Measurements from ENCODE around the gene ZFHX3. TPM values are rescaled to one million over a fixed set of nuclear protein-coding genes. Genes with fewer than 3 reads are reported as not detected.

The ZFHX3 gene
- total and polyA plus RNA-seq, 9 donors: 3.4 to 17.6 (median 11.9) TPM

DNA sequence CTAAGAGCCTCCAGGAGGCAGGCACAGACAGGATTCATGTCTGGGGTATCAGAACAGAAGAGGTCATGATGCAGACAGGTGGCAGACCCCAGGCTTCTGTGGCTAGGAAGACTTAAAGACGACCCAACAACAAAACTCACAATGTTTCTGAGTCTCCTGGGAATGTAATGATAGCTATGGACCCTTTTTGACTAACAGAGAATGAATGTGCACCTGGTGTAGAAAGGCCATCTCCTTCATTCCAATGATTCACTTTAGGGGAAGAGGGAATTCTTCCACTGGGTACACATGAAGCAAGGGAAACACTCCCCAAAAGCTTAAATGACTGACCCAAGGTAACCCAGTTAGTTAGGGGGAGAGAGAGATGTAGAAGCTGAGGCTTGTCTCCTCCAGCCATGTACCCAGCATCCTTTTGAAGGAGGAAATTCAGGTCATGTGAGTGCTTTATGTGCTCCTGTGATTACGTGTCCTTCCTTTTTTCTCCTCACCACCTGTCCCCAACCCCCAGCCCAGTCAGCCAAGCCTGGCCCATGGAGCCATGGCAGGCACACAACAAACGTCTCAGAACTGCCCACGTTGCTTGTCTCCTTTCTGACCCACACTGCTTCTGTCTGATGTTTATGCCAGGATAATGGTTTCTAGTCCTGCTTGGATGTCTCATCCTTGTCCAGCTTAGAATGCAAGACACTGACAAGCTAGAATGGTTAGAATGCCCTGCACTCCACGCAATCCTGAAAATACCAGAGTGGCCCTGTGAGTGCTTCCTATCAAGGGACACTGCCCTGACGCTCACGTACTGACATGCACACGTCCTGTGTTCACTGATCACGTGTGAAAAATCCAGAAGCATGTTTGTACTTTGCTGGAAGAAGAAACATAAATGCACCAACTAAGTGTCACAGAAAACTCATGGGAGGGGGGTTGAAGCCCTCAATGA is 156.4 kb downstream of the ZFHX3 start:
- no peak for DNase-seq
- Histone ChIP-seq H3K27ac (no peak overlapping the region), H3K36me3 (no peaks in the 10 kb centered on the region), H3K4me3 (no peak overlapping the region), H3K27me3 (no peaks in the 10 kb centered on the region), H3K9me3 (no peaks in the 10 kb centered on the region), H3K4me1 (ENCODE audit: insufficient read depth) (peaks cover 4% of the 10 kb centered on the region)
- TF ChIP-seq, protein P1, sequence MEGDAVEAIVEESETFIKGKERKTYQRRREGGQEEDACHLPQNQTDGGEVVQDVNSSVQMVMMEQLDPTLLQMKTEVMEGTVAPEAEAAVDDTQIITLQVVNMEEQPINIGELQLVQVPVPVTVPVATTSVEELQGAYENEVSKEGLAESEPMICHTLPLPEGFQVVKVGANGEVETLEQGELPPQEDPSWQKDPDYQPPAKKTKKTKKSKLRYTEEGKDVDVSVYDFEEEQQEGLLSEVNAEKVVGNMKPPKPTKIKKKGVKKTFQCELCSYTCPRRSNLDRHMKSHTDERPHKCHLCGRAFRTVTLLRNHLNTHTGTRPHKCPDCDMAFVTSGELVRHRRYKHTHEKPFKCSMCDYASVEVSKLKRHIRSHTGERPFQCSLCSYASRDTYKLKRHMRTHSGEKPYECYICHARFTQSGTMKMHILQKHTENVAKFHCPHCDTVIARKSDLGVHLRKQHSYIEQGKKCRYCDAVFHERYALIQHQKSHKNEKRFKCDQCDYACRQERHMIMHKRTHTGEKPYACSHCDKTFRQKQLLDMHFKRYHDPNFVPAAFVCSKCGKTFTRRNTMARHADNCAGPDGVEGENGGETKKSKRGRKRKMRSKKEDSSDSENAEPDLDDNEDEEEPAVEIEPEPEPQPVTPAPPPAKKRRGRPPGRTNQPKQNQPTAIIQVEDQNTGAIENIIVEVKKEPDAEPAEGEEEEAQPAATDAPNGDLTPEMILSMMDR (IDR thresholded peaks at IDR 0.05): no peak
- no peak for TF ChIP-seq POLR2A (IDR thresholded peaks at IDR 0.05)
- no peak for TF ChIP-seq EP300 (IDR thresholded peaks at IDR 0.05)
- WGBS, 3 donors: 79 to 84% (median 83%) methylated on average over 9 of the region's 9 CpGs
- intact Hi-C loops (cut with DNase I): no loop called here

DNA sequence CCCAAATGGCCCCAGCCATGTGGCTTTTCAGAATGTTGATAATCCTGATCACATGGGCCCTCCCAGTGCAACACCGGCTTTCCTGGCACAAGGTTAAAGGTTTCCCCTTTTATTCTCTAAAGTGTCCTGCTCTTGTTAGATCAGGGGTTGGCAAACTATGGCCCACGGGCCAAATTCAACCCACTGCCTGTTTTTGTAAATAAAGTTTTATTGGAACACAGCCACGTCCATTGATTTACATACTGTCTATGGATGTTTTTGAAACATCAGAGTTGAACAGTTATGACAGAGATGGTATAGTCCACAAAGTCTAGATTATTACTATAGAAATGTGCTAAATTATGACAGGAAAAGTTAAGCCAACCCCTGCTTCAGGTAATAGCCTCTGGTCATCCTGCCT is 157.3 kb downstream of the ZFHX3 start:
- H3K27ac ChIP-seq: no peak overlapping the region
- intact Hi-C loops (cut with DNase I): no loop called here
- 92 to 97% (median 95%) methylated on average over 3 of the region's 3 CpGs for WGBS, 3 donors
- no peak for TF ChIP-seq EP300 (IDR thresholded peaks at IDR 0.05)
- TF ChIP-seq POLR2A (IDR thresholded peaks at IDR 0.05): no peak
- TF ChIP-seq, protein P1 (IDR thresholded peaks at IDR 0.05): no peak
- DNase-seq: no peak
- no peaks in the 10 kb centered on the region for H3K27me3 ChIP-seq
- H3K4me3 ChIP-seq: no peak overlapping the region
- no peaks in the 10 kb centered on the region for H3K36me3 ChIP-seq
- peaks cover 4% of the 10 kb centered on the region for H3K4me1 ChIP-seq (ENCODE audit: insufficient read depth)
- H3K9me3 ChIP-seq: no peaks in the 10 kb centered on the region

GRCh38 chr16:72889616-72890582 is 158.0 kb downstream of the ZFHX3 start:
- H3K4me3 ChIP-seq: no peak overlapping the region
- TF ChIP-seq POLR2A (IDR thresholded peaks at IDR 0.05) (no peak), EP300 (IDR thresholded peaks at IDR 0.05) (no peak)
- TF ChIP-seq, protein P1 (IDR thresholded peaks at IDR 0.05): no peak
- H3K36me3 ChIP-seq: no peaks in the 10 kb centered on the region
- H3K27me3 ChIP-seq: no peaks in the 10 kb centered on the region
- H3K27ac ChIP-seq: no peak overlapping the region
- intact Hi-C loops (cut with DNase I): no loop called here
- no peak for DNase-seq
- no peaks in the 10 kb centered on the region for H3K9me3 ChIP-seq
- H3K4me1 ChIP-seq (ENCODE audit: insufficient read depth): peaks cover 4% of the 10 kb centered on the region
- WGBS, 3 donors: 92 to 95% (median 92%) methylated on average over 11 to 15 of the region's 15 CpGs

DNA sequence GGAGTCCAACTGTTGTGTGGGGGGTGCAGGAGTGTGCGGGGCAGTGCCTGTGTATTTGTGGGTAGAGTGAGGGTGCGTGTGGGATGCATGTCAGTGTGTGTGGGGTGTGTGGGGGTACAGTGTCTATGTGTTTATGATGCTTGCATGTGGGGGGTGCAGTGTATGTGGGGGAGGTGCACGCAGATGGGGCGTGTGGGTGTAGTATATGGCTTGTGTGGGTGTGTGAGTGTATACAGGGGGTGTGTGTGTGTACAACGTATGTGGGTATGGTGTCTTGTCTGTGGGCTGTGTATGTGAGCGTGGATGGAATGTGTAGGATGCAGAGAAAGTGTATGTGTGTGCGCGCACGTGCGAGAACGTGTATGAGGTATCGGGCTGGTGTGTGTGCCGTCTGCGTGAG is 160.4 kb downstream of the ZFHX3 start:
- Histone ChIP-seq H3K9me3 (no peaks in the 10 kb centered on the region), H3K36me3 (no peaks in the 10 kb centered on the region), H3K4me3 (no peak overlapping the region), H3K27me3 (no peaks in the 10 kb centered on the region), H3K4me1 (ENCODE audit: insufficient read depth) (no peaks in the 10 kb centered on the region), H3K27ac (no peak overlapping the region)
- TF ChIP-seq POLR2A (IDR thresholded peaks at IDR 0.05) (no peak), EP300 (IDR thresholded peaks at IDR 0.05) (no peak)
- TF ChIP-seq, protein P1 (IDR thresholded peaks at IDR 0.05): no peak
- intact Hi-C loops (cut with DNase I): no loop called here
- 87 to 94% (median 93%) methylated on average over 14 of the region's 14 CpGs for WGBS, 3 donors
- DNase-seq: no peak

Data from ovary (tissue), 9 donors.